ENCODE measurements around the gene GPALPP1. TPM values are rescaled to one million over a fixed set of nuclear protein-coding genes. Genes with fewer than 3 reads are reported as not detected.

GPALPP1 gene
- total RNA-seq, 1 donor from 2014 or later, result 24.4 TPM

GRCh38 chr13:45068036-45069001 is 79.0 kb downstream of the GPALPP1 start:
- intact Hi-C loops (cut with DNase I), result no loop called here
- Histone ChIP-seq H3K4me3 (no peak overlapping the region), H3K4me1 (no peaks in the 10 kb centered on the region), H3K27me3 (no peaks in the 10 kb centered on the region), H3K9me3 (no peaks in the 10 kb centered on the region), H3K36me3 (no peaks in the 10 kb centered on the region), H3K27ac (no peak overlapping the region)
- no peak for DNase-seq
- no peak for TF ChIP-seq CTCF (IDR thresholded peaks at IDR 0.05)
- peak; percentile 19 for ATAC-seq

- intact Hi-C loops (cut with DNase I), result no loop called here
- Histone ChIP-seq H3K4me1 (no peaks in the 10 kb centered on the region), H3K36me3 (no peaks in the 10 kb centered on the region), H3K27me3 (no peaks in the 10 kb centered on the region), H3K4me3 (no peak overlapping the region), H3K9me3 (no peaks in the 10 kb centered on the region), H3K27ac (no peak overlapping the region)
- no peak for TF ChIP-seq CTCF (IDR thresholded peaks at IDR 0.05)
- DNase-seq (no peak), ATAC-seq (no peak)
Measured at GRCh38 chr13:45073809-45074208, 84.5 kb downstream of the GPALPP1 start.

- no peak for ATAC-seq
- no peak for TF ChIP-seq CTCF (IDR thresholded peaks at IDR 0.05)
- H3K4me1 ChIP-seq, result no peaks in the 10 kb centered on the region
Measured at GRCh38 chr13:45074721-45075120, 85.4 kb downstream of the GPALPP1 start.

GRCh38 chr13:45078003-45078402 is 88.7 kb downstream of the GPALPP1 start:
- Histone ChIP-seq H3K27ac (no peak overlapping the region), H3K4me1 (no peaks in the 10 kb centered on the region), H3K36me3 (no peaks in the 10 kb centered on the region), H3K9me3 (no peaks in the 10 kb centered on the region), H3K27me3 (no peaks in the 10 kb centered on the region), H3K4me3 (no peak overlapping the region)
- ATAC-seq (no peak), DNase-seq (no peak)
- TF ChIP-seq CTCF (IDR thresholded peaks at IDR 0.05), result no peak
- intact Hi-C loops (cut with DNase I), result no loop called here

More at GRCh38 chr13:45074721-45075120, 85.4 kb downstream of the GPALPP1 start:
- no peak for DNase-seq
- intact Hi-C loops (cut with DNase I), result no loop called here
- H3K4me3 ChIP-seq, result no peak overlapping the region
- H3K27me3 ChIP-seq, result no peaks in the 10 kb centered on the region
- H3K36me3 ChIP-seq, result no peaks in the 10 kb centered on the region
- H3K27ac ChIP-seq, result no peak overlapping the region
- H3K9me3 ChIP-seq, result no peaks in the 10 kb centered on the region

Other genes with a start within 250 kb of the GPALPP1 start
- 4.2 TPM for gene NUFIP1, start 67 bp upstream of the GPALPP1 start, total RNA-seq
- 14.6 TPM for gene GTF2F2, start 131.0 kb downstream of the GPALPP1 start, total RNA-seq
- gene KCTD4, start 211.5 kb downstream of the GPALPP1 start, total RNA-seq, result not detected

All from upper lobe of right lung (tissue), 1 donor.